NCI-H460 (cell line): ENCODE results near the gene LYPD6B. TPM values are rescaled to one million over a fixed set of nuclear protein-coding genes. Genes with fewer than 3 reads are reported as not detected.
"Not testable (repeated sequence)": the region's sequence is repeated elsewhere in the genome, so short reads cannot be mapped to it uniquely, and the experiment has no call there.

ENCODE experiments used
- DNase-seq: peaks from one replicate; pipeline ENCODE4 v3.0.0-alpha.2; 2016; ENCODE audit warnings: low read depth; ENCODE audit errors: extremely low read depth
- total RNA-seq: library from RNA; depleted of rRNA; stranded (reverse); fragments of >200 nt; shearing (Covaris generic); gene quantifications from 2 replicates; pipeline ENCODE4 v1.2.3, GENCODE V29; 2014; rRNA removed

The LYPD6B gene
- total RNA-seq, 1 experiment from 2014 or later = 0.20 TPM

- not testable (repeated sequence) for DNase-seq
Measured at GRCh38 chr2:149256877-149257276, 218.4 kb downstream of the LYPD6B start.

- no peak for DNase-seq
Measured at GRCh38 chr2:149258531-149258930, 220.0 kb downstream of the LYPD6B start.

- no peak for DNase-seq
Measured at GRCh38 chr2:149259136-149259535, 220.6 kb downstream of the LYPD6B start.

- no peak for DNase-seq
Measured at GRCh38 chr2:149261692-149262091, 223.2 kb downstream of the LYPD6B start.

Other genes starting within 250 kb of the LYPD6B start
- gene KIF5C, start 163.5 kb upstream of the LYPD6B start, total RNA-seq = 0.46 and 0.64 TPM in 2 replicates